CD14-positive monocyte (primary cell): ENCODE data around the gene LDHAL6A. TPM values are rescaled to one million over a fixed set of nuclear protein-coding genes. Genes with fewer than 3 reads are reported as not detected.
A peak's percentile ranks its signal among the peaks of the same experiment; 100 is the strongest.

ENCODE experiments used
- DNase-seq, 3 donors: peaks; one replicate each; pipeline ENCODE4 v3.0.0-alpha.2; 2011 to 2022
- H2AFZ ChIP-seq: 2 replicates; pipeline ENCODE4 v1.6.0; 2012; ENCODE audit warnings: mild to moderate bottlenecking, low read depth, low read length, inconsistent platforms; ENCODE audit not compliant: insufficient read depth, poor library complexity, severe bottlenecking
- H3K27ac ChIP-seq, 2 donors: 1 replicate in 1 of 2; 2 replicates in 1 of 2; pipeline ENCODE4 v1.5.1; 2012 to 2013; ENCODE audit warnings: low read length in 2 of 2, control low read depth in 1 of 2, inconsistent platforms in 1 of 2, low read depth in 1 of 2, mild to moderate bottlenecking in 1 of 2
- H3K27me3 ChIP-seq, 2 donors: one replicate each; pipeline versions ENCODE4 v1.6.0 to v1.6.1; 2011 to 2013; ENCODE audit warnings: low read length in 2 of 2; ENCODE audit not compliant: control insufficient read depth in 2 of 2, insufficient read depth in 2 of 2
- H3K36me3 ChIP-seq, 2 donors: replicated peaks in 1 of 2; 1 replicate in 1 of 2; 2 replicates in 1 of 2; pipeline versions ENCODE4 v1.5.1 to v1.6.1; 2012 to 2013; ENCODE audit warnings: low read length in 2 of 2, control low read depth in 1 of 2, inconsistent platforms in 1 of 2, mild to moderate bottlenecking in 1 of 2; ENCODE audit not compliant: insufficient read depth in 2 of 2, control insufficient read depth in 1 of 2
- H3K4me1 ChIP-seq, 2 donors: 1 replicate in 1 of 2; 2 replicates in 1 of 2; pipeline versions ENCODE4 v1.5.1 to v1.6.1; 2012 to 2013; ENCODE audit warnings: low read length in 2 of 2, control low read depth in 1 of 2, inconsistent platforms in 1 of 2, mild to moderate bottlenecking in 1 of 2, moderate library complexity in 1 of 2; ENCODE audit not compliant: insufficient read depth in 2 of 2, control insufficient read depth in 1 of 2
- H3K4me2 ChIP-seq: replicated peaks from 2 replicates; pipeline ENCODE3; 2012; ENCODE audit warnings: low read length, moderate library complexity, mild to moderate bottlenecking; ENCODE audit not compliant: poor library complexity, severe bottlenecking; ENCODE audit errors: extremely low read depth
- H3K4me3 ChIP-seq, 3 experiments: fragments of 200-600 bp in 1 of 3; sonication (generic) in 1 of 3; replicated peaks in 1 of 3; 1 replicate in 2 of 3; 2 replicates in 1 of 3; pipeline ENCODE4 v1.5.1; 2011 to 2013; ENCODE audit warnings: low read length in 3 of 3, mild to moderate bottlenecking in 3 of 3, control low read depth in 2 of 3, low read depth in 2 of 3, inconsistent platforms in 1 of 3, moderate library complexity in 1 of 3
- H3K79me2 ChIP-seq: 2 replicates; pipeline ENCODE4 v1.6.0; 2012; ENCODE audit warnings: mild to moderate bottlenecking, control low read depth, inconsistent platforms, low read length, moderate library complexity; ENCODE audit not compliant: insufficient read depth
- H3K9ac ChIP-seq: 2 replicates; pipeline ENCODE4 v1.6.0; 2017; ENCODE audit warnings: low read length, mild to moderate bottlenecking; ENCODE audit not compliant: insufficient read depth, poor library complexity, severe bottlenecking
- H3K9me3 ChIP-seq, 2 donors: replicated peaks in 1 of 2; 1 replicate in 1 of 2; 2 replicates in 1 of 2; pipeline versions ENCODE4 v1.5.1 to v1.6.1; 2012 to 2013; ENCODE audit warnings: low read length in 2 of 2, control low read depth in 1 of 2; ENCODE audit not compliant: control insufficient read depth in 1 of 2, insufficient read depth in 1 of 2
- H4K20me1 ChIP-seq: 2 replicates; pipeline ENCODE4 v1.6.0; 2012; ENCODE audit warnings: mild to moderate bottlenecking, low read length, control low read depth, moderate library complexity; ENCODE audit not compliant: insufficient read depth
- H3K27ac Mint-ChIP-seq, 7 donors: one replicate each; pipeline ENCODE4 v1.8.0; 2020; ENCODE audit warnings: mild to moderate bottlenecking in 7 of 7, mixed read lengths in 7 of 7, moderate library complexity in 6 of 7, inconsistent platforms in 2 of 7
- H3K27me3 Mint-ChIP-seq, 3 donors: one replicate each; pipeline ENCODE4 v1.8.0; 2021 to 2022; ENCODE audit warnings: low read depth in 3 of 3, mild to moderate bottlenecking in 3 of 3, mixed read lengths in 3 of 3, moderate library complexity in 3 of 3, inconsistent platforms in 1 of 3
- H3K36me3 Mint-ChIP-seq, 2 donors: one replicate each; pipeline ENCODE4 v1.8.0; 2020; ENCODE audit warnings: mixed read lengths in 2 of 2, inconsistent platforms in 1 of 2, mild to moderate bottlenecking in 1 of 2
- H3K4me1 Mint-ChIP-seq: one replicate; pipeline ENCODE4 v1.8.0; 2020; ENCODE audit warnings: mild to moderate bottlenecking, mixed read lengths
- H3K4me3 Mint-ChIP-seq, 2 donors: one replicate each; pipeline ENCODE4 v1.8.0; 2020; ENCODE audit warnings: mild to moderate bottlenecking in 2 of 2, mixed read lengths in 2 of 2, moderate library complexity in 1 of 2
- H3K9me3 Mint-ChIP-seq, 7 donors: one replicate each; pipeline ENCODE4 v1.8.0; 2020 to 2022; ENCODE audit warnings: mixed read lengths in 7 of 7, mild to moderate bottlenecking in 6 of 7, moderate library complexity in 6 of 7, inconsistent platforms in 2 of 7
- WGBS: methylation state at CpG from one replicate; pipeline ENCODE4 v1.1.5; 2013; ENCODE audit warnings: missing lambda C conversion rate; ENCODE audit not compliant: insufficient coverage; 5-methylcytosine and 5-hydroxymethylcytosine counted together
- intact Hi-C, 2 donors: fragments of 100-400 bp; cut with micrococcal nuclease; formaldehyde crosslinking; loops; one replicate each; pipeline versions ENCODE4 v1.15.0 to v1.15.1; 2023
- polyA plus RNA-seq, 3 donors: library from polyadenylated mRNA; depleted of rRNA in 1 of 3; unstranded in 2 of 3; stranded (reverse) in 1 of 3; fragments of 300-500 nt in 2 of 3; fragments of >200 nt in 1 of 3; fragmentation: Illumina TruSeq in 2 of 3; gene quantifications; 1 replicate in 2 of 3; 2 replicates in 1 of 3; pipeline ENCODE4 v1.2.3, GENCODE V29; 2012 to 2021
- TF ChIP-seq, protein P1 (sequence below): fragments of 200-600 bp; IDR thresholded peaks from one replicate; pipeline ENCODE4 v1.8.0; 2022; ENCODE audit warnings: antibody characterized with exemption, mild to moderate bottlenecking

LDHAL6A gene
- polyA plus RNA-seq, 3 donors: not detected

DNA sequence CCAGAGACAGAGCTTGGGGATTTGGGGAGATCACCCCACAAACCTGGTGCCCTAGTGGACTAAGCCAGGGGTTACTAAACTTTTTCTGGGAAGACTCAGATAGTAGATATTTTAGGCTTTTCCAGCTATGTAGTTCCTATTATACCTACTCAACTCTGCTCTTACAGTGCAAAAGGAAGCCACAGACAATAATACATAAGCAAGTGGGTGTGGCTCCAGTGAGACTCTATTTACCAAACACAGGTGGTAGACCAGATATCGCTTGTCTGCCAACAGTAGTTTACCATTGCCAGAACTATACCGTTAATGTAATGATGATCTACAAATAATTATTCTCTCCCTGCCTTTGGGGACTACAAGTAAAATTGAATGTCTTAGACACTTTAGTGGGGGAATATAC, 36.6 kb upstream of the LDHAL6A start:
- Mint-ChIP-seq H3K36me3 (no peaks in the 10 kb centered on the region), H3K27me3 (peaks cover 0 to 3% (median 0%) of the 10 kb centered on the region in 3 donors), H3K27ac (peak overlapping the region in 1 of 7 donors; percentile 50), H3K9me3 (no peaks in the 10 kb centered on the region), H3K4me1 (no peaks in the 10 kb centered on the region), H3K4me3 (no peak overlapping the region)
- Histone ChIP-seq H3K79me2 (no peaks in the 10 kb centered on the region), H4K20me1 (no peaks in the 10 kb centered on the region), H3K4me3 (no peak overlapping the region), H3K9ac (no peak overlapping the region), H3K27me3 (no peaks in the 10 kb centered on the region), H3K27ac (no peak overlapping the region), H3K4me1 (no peaks in the 10 kb centered on the region), H3K4me2 (no peak overlapping the region), H3K36me3 (no peaks in the 10 kb centered on the region), H3K9me3 (no peaks in the 10 kb centered on the region), H2AFZ (no peak overlapping the region)
- TF ChIP-seq, protein P1, sequence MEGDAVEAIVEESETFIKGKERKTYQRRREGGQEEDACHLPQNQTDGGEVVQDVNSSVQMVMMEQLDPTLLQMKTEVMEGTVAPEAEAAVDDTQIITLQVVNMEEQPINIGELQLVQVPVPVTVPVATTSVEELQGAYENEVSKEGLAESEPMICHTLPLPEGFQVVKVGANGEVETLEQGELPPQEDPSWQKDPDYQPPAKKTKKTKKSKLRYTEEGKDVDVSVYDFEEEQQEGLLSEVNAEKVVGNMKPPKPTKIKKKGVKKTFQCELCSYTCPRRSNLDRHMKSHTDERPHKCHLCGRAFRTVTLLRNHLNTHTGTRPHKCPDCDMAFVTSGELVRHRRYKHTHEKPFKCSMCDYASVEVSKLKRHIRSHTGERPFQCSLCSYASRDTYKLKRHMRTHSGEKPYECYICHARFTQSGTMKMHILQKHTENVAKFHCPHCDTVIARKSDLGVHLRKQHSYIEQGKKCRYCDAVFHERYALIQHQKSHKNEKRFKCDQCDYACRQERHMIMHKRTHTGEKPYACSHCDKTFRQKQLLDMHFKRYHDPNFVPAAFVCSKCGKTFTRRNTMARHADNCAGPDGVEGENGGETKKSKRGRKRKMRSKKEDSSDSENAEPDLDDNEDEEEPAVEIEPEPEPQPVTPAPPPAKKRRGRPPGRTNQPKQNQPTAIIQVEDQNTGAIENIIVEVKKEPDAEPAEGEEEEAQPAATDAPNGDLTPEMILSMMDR: no peak
- WGBS: no CpG with 5 or more reads among the region's 2 CpGs
- intact Hi-C loops: no loop called here
- DNase-seq: no peak

DNA sequence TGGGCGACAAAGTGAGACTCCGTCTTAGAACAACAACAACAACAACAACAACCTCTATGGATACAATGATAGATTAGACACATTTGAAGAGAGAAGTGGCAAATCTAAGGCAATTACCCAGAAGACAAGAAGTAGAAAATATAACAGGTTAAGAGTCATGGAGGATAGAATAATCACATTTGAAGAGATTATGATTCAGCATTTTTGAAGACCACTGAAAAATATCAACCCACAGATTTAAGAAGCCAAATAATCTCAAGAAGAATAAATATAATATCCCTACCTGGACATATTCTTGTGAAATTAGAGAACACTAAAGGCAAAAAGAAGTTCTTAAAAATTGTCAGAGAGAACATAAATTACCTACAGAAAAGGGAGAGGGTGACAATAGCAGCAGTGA, 35.6 kb upstream of the LDHAL6A start:
- no CpG with 5 or more reads among the region's 2 CpGs for WGBS

More for the DNA sequence above, 35.6 kb upstream of the LDHAL6A start:
- no peak overlapping the region for H3K27ac ChIP-seq
- no peaks in the 10 kb centered on the region for H3K9me3 ChIP-seq
- no peak overlapping the region for H3K4me3 Mint-ChIP-seq
- H3K27ac Mint-ChIP-seq: no peak overlapping the region
- H4K20me1 ChIP-seq: no peaks in the 10 kb centered on the region
- no peaks in the 10 kb centered on the region for H3K4me1 Mint-ChIP-seq
- H3K36me3 Mint-ChIP-seq: no peaks in the 10 kb centered on the region
- H3K4me3 ChIP-seq: no peak overlapping the region
- H3K4me2 ChIP-seq: no peak overlapping the region
- intact Hi-C loops: no loop called here
- no peaks in the 10 kb centered on the region for H3K79me2 ChIP-seq
- DNase-seq: no peak
- no peaks in the 10 kb centered on the region for H3K36me3 ChIP-seq
- H3K9ac ChIP-seq: no peak overlapping the region
- no peak overlapping the region for H2AFZ ChIP-seq
- H3K27me3 ChIP-seq: no peaks in the 10 kb centered on the region
- no peaks in the 10 kb centered on the region for H3K4me1 ChIP-seq
- no peaks in the 10 kb centered on the region for H3K9me3 Mint-ChIP-seq
- TF ChIP-seq, protein P1: no peak
- peaks cover 0 to 3% (median 2%) of the 10 kb centered on the region in 3 donors for H3K27me3 Mint-ChIP-seq
